Prostate gland (tissue), 2 donors: ENCODE results near the gene GATB.

Experiments
- POLR2A ChIP-seq: fragments of 450-650 bp; IDR thresholded peaks from one replicate; pipeline ENCODE4 v1.6.1; 2016; ENCODE audit warnings: antibody characterized with exemption, mild to moderate bottlenecking
- POLR2AphosphoS5 ChIP-seq: sonication (generic); formaldehyde crosslinking; IDR thresholded peaks from one replicate; pipeline ENCODE4 v1.6.1; 2017; ENCODE audit warnings: antibody characterized with exemption
- TF ChIP-seq, protein P1 (sequence below), 4 experiments: fragments of 200-600 bp in 2 of 4; fragments of 450-650 bp in 2 of 4; sonication (generic) in 2 of 4; IDR thresholded peaks; 1 replicate in 3 of 4; 2 replicates in 1 of 4; pipeline ENCODE4 v1.5.1; 2016 to 2019; ENCODE audit warnings: antibody characterized with exemption in 4 of 4, mild to moderate bottlenecking in 2 of 4, moderate library complexity in 2 of 4

DNA sequence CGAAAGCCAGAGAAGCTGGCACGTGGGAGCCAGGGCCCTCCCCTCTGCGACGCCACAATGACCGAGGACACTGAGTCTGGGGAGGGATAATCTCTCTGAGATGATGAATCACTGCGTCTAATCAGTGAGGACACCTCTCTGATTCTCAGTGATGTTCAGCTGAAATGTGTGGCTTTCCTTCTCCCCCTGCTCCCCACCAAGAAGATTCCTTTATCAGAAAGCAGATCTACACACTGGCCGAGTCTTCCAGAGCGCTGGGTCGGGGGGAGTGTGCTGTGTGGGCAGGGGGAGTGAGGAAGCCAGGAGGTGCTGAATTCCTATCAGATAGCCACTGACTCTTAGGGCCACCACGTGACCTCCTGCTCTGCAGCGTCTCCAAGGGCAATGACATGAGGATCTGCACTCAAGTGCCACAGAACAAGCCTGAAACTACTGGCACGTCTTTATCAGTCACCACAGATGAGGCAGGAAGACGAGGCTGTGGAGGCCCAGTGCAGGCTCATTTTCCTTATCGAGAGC, 89.2 kb downstream of the GATB start:
- TF ChIP-seq POLR2AphosphoS5 (no peak), POLR2A (no peak)
- TF ChIP-seq, protein P1, sequence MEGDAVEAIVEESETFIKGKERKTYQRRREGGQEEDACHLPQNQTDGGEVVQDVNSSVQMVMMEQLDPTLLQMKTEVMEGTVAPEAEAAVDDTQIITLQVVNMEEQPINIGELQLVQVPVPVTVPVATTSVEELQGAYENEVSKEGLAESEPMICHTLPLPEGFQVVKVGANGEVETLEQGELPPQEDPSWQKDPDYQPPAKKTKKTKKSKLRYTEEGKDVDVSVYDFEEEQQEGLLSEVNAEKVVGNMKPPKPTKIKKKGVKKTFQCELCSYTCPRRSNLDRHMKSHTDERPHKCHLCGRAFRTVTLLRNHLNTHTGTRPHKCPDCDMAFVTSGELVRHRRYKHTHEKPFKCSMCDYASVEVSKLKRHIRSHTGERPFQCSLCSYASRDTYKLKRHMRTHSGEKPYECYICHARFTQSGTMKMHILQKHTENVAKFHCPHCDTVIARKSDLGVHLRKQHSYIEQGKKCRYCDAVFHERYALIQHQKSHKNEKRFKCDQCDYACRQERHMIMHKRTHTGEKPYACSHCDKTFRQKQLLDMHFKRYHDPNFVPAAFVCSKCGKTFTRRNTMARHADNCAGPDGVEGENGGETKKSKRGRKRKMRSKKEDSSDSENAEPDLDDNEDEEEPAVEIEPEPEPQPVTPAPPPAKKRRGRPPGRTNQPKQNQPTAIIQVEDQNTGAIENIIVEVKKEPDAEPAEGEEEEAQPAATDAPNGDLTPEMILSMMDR (IDR thresholded peaks at IDR 0.05) = no peak
